ENCODE results near the gene LYSMD1.

The LYSMD1 gene

DNA sequence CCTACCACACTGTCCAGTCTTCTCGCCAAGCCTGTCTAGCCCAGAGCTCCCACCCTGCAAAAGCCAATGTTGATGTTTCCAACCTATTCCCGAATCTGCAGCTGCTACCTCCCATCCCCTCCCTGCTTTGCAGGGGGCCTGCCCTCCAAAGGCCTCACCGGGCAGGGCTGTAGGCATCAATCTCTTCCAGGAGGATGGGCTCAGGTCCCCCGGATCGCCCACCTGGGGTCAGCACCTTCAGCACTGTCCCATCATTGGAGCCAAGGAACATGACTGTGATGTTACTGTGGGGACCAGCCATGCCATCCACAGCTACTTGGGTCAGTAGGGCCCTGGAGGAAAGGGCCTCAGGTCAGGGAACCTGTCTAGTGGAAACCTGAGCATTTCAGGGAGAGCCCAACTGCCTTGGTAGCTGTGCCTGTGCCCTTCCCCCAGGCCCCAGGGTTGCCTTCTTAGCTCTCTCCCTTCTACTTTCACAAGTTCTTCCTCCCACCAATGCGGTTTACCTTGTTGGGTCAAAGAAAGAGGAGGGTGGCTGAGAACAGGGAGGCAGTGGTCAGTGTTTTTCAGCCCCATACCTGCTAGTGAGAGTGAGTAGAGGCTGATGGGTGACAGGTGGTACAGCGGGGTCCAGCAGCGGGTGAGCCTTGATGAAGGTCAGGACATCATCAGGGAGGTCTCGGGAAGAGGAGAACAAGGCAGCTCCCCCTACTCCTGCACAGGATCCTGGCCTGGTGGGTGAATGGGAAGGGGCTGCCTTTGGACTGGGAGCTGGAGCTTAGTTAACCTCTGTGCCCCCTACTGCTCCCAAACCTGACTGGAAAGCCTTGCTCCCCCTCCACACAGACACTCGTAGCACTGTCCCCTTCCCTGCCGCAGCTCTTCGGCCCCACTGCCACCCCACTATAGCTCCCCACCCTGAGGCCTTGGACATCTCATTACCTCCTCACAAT lies 30.0 kb downstream of the LYSMD1 start:
- DNase-seq, result no peak

DNA sequence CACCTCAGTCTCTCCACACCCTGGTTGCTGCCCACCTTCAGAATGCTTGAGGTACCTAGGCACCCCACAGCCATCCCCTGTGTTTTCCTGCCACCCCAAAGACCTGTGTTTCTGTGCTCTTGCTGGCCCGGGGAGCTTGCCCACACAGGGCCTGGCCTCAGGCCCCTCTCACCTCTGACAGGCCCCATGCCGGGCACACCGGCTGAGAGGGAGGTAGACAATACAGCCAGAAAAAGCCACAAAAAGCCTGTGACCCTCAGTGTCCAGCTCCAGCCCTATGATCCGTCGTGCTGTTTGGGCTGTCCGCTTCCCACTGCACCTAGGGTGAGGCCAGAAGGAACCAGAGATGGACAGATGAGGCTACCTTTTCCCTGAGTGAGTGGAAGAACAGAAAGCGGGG lies 30.7 kb downstream of the LYSMD1 start:
- DNase-seq, result no peak

DNA sequence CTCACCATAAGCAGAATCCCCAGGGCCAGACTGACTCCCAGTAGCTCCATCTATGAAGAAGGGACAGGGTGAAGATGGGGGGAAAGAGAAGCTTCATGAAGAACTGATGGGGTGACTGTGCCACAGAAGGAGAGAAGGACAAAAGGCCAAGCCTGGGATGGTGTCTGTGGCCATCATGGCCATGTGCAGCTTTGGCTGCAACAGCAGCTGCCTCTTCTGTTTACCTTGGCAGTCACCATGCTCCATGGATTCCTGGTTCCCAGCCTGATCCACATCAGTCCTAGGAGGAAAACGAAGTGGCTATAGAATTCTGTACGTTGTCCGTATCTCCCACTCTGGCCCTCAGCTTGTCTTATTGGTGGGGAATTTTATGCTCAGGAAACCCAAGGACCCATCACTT lies 31.3 kb downstream of the LYSMD1 start:
- no peak for DNase-seq

DNA sequence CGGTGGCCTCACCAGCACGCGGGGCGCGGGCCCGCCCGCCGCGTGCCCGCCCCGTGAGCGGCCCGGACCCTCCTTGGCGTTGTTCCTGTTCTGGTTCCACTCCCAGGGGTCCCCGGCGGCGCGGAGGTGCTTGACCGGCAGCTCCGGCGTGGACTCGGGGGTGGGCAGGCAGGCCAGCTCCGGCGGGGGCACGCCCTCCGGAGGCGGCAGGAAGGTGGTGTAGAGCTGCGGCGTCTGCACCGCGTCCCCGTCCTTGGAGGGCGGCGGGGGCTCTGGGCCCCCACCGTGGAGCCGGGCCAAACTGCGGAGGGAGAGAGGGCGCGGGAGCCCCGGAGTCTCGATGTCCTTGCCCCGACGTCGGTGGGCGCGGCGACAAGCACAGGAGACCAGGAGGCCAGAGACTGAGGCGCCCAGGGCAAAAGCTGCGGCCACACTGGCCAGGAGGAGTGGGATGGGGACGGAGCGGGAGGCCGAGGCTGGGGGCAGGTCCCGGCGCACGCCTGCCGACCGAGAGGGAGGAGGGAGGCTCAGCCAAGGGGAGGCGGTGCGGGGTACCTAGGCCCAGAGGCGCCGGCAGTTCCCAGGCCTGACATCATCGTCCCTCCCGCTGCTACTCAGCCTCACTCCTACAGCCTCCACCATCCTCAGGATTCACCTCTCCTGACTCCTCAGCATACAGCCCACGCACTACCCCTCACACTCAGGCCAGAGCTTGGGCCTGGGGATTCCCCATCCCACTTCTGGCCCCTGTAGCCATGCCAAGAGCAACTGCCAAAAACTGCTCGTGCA lies 32.5 kb downstream of the LYSMD1 start:
- no peak for DNase-seq

DNA sequence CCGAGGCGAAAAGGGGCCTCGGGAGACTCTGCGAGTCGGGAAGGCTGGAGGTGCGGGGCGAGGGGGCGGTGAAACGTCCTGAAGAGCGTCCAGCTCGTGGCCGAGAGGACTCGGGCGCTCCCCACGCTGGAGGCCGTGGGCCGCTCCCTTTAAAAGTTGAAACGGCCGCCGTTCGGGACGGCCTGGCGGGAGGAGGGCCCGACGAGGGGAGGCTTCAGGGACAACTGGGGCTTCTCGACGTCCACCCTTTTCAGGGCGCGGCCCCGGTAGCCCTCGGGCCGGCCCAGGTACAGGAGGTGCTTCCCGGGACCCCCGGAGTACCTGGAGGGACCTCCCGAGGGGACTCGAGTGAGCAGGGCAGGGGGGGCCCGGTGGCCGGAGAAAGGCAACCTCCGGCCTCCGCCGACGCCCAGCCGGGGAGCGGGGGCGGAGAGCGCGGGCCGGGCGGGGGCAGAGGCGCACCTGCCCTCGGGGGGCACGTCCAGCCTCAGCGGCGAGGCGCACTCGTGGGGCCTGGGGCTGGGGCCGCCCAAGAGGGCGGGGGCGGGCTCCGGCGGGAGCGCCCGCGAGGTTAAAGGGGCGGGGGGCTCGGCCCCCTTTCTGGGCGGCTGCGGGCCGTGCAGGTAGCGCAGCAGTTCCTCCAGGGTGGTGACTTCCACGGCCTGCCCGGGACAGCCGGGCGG lies 33.2 kb downstream of the LYSMD1 start:
- DNase-seq, result no peak

DNA sequence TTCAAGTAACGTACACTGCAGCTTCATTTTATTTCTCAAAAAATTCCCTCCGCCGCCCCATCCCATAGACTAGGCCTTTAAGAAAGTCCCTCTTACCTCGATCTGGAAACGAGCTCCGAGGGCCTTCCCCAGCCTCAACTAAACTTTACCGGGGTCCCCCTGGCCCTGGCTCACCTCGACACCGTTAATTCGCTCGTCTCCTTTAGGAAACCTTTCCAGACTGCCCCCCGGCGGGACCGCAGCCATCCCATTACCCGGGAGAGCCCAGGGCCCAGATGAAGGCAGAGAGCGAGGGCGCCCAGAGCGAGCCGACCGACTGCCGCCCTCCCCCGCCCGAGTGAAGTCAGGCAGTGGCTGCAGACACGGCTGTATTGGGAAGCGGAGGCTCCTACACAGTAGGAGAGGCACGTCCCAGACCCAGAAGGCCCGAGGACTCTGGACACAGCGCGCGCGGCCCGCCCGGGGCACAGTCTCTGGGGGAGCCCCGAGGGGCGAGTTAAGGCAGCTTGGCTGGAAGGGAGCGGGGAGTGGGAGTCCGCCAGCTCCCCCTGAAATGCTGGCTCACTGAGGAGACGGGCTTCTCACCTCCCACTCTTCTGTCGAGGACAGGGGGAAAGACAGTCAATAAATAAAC lies 33.9 kb downstream of the LYSMD1 start:
- no peak for DNase-seq

DNA sequence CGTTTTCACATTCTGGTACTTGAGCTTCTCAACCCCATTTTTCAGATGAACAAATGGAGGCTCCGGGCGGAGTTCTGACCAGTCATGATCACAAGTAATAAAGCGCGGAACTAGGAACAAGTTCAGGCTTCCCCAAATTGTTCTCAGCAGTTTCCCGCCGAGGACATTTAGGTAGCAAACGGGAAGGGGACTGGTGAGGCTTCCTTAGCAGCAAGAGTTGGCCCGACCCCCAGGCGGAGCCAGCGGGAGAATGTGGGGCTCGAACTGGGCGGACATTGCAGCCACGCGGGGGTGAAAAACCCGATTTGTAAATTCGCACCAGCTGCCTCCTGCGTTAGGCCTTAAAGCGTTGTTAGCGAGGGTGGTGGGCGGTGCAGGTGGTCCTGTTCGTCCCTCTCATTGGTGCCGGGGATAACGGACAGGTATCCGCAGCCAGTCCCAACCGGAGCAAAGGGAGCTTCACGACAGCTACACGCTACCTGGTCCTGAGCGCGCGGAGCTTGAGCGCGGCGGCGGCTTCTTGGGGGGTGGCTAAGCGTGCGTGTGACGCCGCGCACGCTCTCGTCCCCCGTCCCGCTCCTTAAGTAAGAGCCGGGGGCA lies 34.6 kb downstream of the LYSMD1 start:
- DNase-seq, result peak; percentile 86

DNA sequence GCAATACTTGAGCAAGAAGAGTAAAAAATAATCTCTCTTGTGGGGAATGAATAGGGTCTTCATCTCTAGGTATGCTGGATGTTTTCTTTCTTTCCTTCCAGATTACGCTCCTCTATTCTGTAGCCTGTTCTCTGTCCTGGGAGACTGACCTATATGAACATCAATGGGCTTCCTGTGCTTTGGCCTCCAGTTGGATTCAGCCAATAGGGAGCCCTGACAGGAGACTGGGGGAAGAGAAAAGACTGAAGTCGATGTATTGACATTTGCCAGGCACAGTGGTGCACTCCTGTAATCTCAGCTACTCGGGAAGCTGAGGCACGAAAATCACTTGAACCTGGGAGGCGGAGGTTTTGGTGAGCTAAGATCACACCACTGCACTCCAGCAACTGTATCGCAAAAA lies 36.9 kb downstream of the LYSMD1 start:
- no peak for DNase-seq

DNA sequence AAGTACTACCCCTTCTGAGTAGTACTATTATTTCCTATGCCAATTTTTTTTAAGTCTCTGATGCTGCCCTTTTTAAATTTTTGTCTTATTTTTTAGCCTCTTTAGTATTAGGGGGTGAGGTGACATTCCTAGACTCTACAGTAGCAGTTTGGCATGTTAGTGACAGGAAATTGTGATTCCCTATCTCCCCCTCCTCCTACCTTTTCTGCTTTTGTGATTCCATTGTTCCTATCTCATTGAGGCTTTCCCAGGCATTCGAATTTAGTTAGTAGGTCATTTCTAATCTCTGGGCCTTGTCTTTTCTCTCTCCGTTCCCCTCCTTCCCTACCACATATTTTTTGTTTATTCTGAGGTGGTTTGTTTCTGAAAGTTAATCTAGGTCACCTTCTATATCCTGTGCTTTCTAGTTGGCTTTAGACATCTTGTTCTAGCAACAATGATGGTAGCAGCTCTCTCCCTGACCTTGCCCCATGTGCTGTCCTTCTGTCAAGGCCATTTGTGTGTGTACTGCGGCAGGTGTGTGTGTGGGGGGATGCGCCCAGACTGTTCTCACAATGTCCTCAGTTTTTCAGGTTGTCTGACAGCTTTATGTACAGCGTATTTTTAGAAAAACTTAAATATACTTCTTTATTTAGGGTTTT lies 40.8 kb downstream of the LYSMD1 start:
- no peak for DNase-seq

DNA sequence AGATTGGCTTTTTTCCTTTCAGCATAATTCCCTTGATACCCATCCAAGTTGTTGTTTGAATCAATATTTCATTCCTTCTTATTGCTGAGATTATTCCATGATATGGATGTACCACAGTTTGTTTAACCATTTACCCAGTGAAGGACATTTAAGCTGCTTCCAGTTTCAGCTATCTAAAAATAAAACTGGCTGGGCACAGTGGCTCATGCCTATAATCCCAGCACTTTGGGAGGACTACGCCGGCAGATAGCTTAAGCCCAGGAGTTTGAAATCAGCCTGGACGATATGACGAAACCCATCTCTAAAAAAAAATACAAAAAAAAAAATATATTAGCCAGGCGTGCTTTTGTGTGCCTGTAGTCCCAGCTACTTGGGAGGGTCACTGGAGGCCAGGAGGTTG lies 51.8 kb downstream of the LYSMD1 start:
- no peak for DNase-seq

Measured in CD4-positive, alpha-beta T cell treated with Interferon gamma for 1 hour (primary cell).